T-helper 2 cell treated with Interferon-gamma antibody and Interleukin-4, amounts not matched to agents 5 μg/mL and 100 μg/mL, for 36 hours (primary cell): ENCODE results near the gene HMCES.

Source experiments
- DNase-seq: peaks from one replicate; pipeline ENCODE4 v3.0.0; 2021; ENCODE audit warnings: low spot score
- H3K27ac Mint-ChIP-seq: one replicate; pipeline ENCODE4 v1.8.0; 2021; ENCODE audit warnings: mild to moderate bottlenecking, mixed read lengths
- H3K27me3 Mint-ChIP-seq: one replicate; pipeline ENCODE4 v1.8.0; 2021; ENCODE audit warnings: low read depth, mixed read lengths
- H3K36me3 Mint-ChIP-seq: one replicate; pipeline ENCODE4 v1.8.0; 2021; ENCODE audit warnings: low read depth, mixed read lengths
- H3K4me1 Mint-ChIP-seq: one replicate; pipeline ENCODE4 v1.8.0; 2021; ENCODE audit warnings: low read depth, mixed read lengths
- H3K4me3 Mint-ChIP-seq: one replicate; pipeline ENCODE4 v1.8.0; 2022; ENCODE audit warnings: mild to moderate bottlenecking, moderate library complexity, mixed read lengths
- H3K9me3 Mint-ChIP-seq: one replicate; pipeline ENCODE4 v1.8.0; 2021; ENCODE audit warnings: mixed read lengths

HMCES gene

GRCh38 chr3:129304146-129304961, 25.7 kb downstream of the HMCES start:
- peak overlapping the region; percentile 26 for H3K4me3 Mint-ChIP-seq
- H3K36me3 Mint-ChIP-seq = peaks cover 30% of the 10 kb centered on the region
- peaks cover 22% of the 10 kb centered on the region for H3K4me1 Mint-ChIP-seq
- DNase-seq = no peak
- no peaks in the 10 kb centered on the region for H3K9me3 Mint-ChIP-seq
- no peaks in the 10 kb centered on the region for H3K27me3 Mint-ChIP-seq
- H3K27ac Mint-ChIP-seq = peak overlapping the region; percentile 71

- peaks cover 30% of the 10 kb centered on the region for H3K36me3 Mint-ChIP-seq
- no peaks in the 10 kb centered on the region for H3K9me3 Mint-ChIP-seq
- H3K27ac Mint-ChIP-seq = peak overlapping the region; percentile 71
- DNase-seq = no peak
- H3K4me1 Mint-ChIP-seq = peaks cover 22% of the 10 kb centered on the region
- H3K27me3 Mint-ChIP-seq = no peaks in the 10 kb centered on the region
- no peak overlapping the region for H3K4me3 Mint-ChIP-seq
Observed at GRCh38 chr3:129304962-129305222, 26.2 kb downstream of the HMCES start.

DNA sequence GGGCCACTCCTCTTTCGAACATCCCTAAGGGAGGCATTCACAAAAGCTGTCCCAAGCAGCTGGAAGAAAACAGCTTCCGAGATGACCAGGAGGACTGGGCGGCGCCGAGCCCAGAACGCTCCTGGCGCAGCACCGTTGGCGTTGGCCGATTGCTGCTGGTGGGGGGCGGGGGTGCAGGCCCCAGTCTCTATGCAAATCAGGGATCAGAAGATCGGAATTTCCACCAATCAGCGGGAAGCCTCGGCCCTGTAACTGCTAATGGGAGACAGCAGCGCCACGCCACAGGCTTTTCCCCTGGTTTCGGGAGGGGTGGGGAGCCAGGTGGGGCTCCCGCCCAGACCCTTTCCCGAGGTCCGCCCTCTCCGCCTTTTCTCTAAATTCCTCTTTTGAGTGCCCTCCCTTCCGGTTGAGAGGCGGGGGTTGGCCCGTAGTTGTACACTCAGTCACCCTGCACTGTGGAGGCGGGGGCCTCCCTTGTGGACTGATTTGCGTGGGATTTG, 27.0 kb downstream of the HMCES start:
- peak overlapping the region; percentile 36 for H3K4me3 Mint-ChIP-seq
- peak overlapping the region; percentile 41 for H3K27ac Mint-ChIP-seq
- peaks cover 30% of the 10 kb centered on the region for H3K36me3 Mint-ChIP-seq
- peak; percentile 54 for DNase-seq
- peaks cover 22% of the 10 kb centered on the region for H3K4me1 Mint-ChIP-seq
- H3K27me3 Mint-ChIP-seq = no peaks in the 10 kb centered on the region
- H3K9me3 Mint-ChIP-seq = no peaks in the 10 kb centered on the region

DNA sequence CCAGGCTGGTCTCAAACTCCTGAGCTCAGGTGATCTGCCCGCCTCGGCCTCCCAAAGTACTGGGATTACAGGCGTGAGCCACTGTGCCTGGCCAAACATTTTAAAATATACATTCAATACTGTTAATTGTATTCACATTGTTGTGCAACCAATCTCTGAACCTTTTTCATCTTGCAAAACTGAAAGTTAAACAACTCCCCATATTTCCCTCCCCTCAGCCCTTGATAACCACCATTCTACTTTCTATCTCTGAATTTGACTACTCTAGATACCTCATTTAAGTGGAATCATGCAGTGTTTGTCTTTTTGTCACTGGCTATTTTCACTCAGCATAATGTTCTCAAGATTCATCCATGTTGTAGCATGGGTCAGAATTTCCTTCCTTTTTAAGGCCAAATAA, 30.0 kb downstream of the HMCES start:
- DNase-seq = no peak
- peak overlapping the region; percentile 2 for H3K27ac Mint-ChIP-seq
- H3K36me3 Mint-ChIP-seq = peaks cover 24% of the 10 kb centered on the region
- H3K27me3 Mint-ChIP-seq = no peaks in the 10 kb centered on the region
- H3K9me3 Mint-ChIP-seq = no peaks in the 10 kb centered on the region
- no peak overlapping the region for H3K4me3 Mint-ChIP-seq
- peaks cover 36% of the 10 kb centered on the region for H3K4me1 Mint-ChIP-seq

GRCh38 chr3:129310111-129311011, 31.7 kb downstream of the HMCES start:
- Mint-ChIP-seq H3K36me3 (peaks cover 16% of the 10 kb centered on the region), H3K27ac (no peak overlapping the region), H3K4me3 (no peak overlapping the region), H3K27me3 (no peaks in the 10 kb centered on the region), H3K9me3 (no peaks in the 10 kb centered on the region), H3K4me1 (peaks cover 31% of the 10 kb centered on the region)
- no peak for DNase-seq

DNA sequence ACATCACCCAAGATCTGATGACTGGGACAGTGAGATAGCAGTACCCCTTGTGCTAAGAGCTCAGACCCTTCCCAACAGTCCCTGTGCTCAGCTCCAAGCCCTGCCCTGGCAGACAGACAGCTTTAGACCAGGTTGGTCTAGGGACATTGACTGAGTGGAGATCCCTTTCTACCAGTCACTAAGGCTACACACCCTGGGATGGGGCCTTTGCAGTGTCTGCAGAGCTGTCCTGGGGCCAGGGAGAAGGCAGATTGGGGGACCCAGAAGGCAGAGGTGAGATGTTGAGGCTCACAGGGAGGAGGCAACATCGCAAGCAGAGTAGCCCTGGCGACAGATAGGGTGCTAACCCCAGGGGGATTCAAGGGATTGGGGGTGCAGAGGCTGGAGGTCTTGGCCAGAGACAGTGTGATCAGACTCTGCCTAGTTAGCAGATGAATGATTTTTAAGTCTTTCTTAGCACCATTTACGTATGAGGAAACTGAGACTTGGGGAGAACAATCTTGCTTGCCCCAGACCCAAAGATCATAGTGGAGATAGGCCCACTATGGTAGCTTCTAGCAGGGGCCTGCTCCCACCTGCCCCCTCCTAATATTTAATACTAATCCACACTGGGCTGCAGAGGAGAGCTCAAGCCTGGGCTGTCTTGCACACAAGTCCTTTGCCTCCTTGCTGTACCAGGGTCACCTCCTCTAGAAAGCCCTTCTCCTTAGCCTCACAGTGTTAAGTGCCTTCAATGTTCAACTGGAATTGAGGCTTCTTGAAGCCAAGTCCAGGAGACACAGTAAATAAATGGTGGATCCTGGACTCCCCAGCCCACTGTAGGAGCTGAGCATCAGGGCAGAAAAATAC, 32.6 kb downstream of the HMCES start:
- H3K27me3 Mint-ChIP-seq = peaks cover 2% of the 10 kb centered on the region
- no peak overlapping the region for H3K4me3 Mint-ChIP-seq
- H3K9me3 Mint-ChIP-seq = no peaks in the 10 kb centered on the region
- H3K4me1 Mint-ChIP-seq = peaks cover 26% of the 10 kb centered on the region
- peaks cover 12% of the 10 kb centered on the region for H3K36me3 Mint-ChIP-seq
- DNase-seq = no peak
- H3K27ac Mint-ChIP-seq = no peak overlapping the region

- Mint-ChIP-seq H3K9me3 (no peaks in the 10 kb centered on the region), H3K36me3 (peaks cover 7% of the 10 kb centered on the region), H3K27me3 (peaks cover 2% of the 10 kb centered on the region), H3K27ac (peak overlapping the region; percentile 53), H3K4me3 (peak overlapping the region; percentile 4), H3K4me1 (peaks cover 27% of the 10 kb centered on the region)
- no peak for DNase-seq
Observed at GRCh38 chr3:129312021-129312639, 33.5 kb downstream of the HMCES start.

GRCh38 chr3:129312671-129313414, 34.2 kb downstream of the HMCES start:
- Mint-ChIP-seq H3K4me1 (peaks cover 29% of the 10 kb centered on the region), H3K27me3 (peaks cover 2% of the 10 kb centered on the region), H3K4me3 (peak overlapping the region; percentile 28), H3K9me3 (no peaks in the 10 kb centered on the region), H3K36me3 (peaks cover 7% of the 10 kb centered on the region), H3K27ac (peak overlapping the region; percentile 88)
- DNase-seq = no peak

DNA sequence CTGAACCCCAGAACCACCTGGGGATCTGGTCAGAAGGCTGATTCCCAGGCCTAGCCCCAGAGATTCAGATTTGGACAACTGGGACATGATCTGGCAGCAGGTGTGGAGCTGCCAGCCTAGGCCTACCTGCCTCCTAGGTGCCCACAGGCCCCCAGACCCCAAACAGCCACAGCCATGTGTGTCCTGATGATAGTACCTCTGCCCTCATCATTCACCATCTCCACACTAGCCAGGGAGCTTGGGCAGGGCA, 34.7 kb downstream of the HMCES start:
- H3K9me3 Mint-ChIP-seq = no peaks in the 10 kb centered on the region
- peaks cover 7% of the 10 kb centered on the region for H3K36me3 Mint-ChIP-seq
- H3K4me3 Mint-ChIP-seq = peak overlapping the region; percentile 97
- no peak for DNase-seq
- H3K4me1 Mint-ChIP-seq = peaks cover 29% of the 10 kb centered on the region
- H3K27ac Mint-ChIP-seq = peak overlapping the region; percentile 88
- H3K27me3 Mint-ChIP-seq = peaks cover 2% of the 10 kb centered on the region

DNA sequence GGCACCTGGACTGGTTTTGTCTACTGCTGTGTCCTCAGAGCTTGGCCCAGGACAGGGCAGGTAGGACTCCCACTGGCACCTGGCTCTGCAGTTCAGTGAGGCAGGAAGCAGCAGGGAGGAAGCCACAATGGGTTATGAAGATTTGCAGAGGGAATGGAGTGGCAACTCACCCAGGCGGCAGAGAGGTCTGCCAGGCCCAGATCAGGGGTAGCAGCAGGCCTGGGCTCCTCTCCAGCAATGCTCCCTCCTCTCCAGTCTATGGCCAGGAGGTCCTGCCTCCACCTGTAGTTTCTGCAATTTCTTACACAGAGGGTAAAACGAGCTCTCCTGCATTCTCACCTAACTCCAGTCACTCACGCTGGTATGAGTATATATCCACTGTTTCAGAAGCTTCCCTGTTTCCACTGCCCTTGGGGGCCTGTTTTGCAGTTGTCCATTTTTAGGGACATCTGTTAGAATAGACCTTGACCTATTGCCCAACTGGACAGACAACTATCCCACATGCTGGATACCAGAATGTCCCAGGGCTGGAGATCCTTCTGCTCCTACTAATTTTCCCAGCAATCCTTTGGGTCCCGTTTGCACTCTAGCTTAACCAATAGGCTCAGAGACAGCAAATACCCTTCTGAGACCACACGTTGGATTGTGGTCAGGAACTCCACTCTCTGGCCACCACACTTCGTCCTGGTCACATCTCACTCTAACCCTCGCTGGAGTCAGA, 35.2 kb downstream of the HMCES start:
- H3K27ac Mint-ChIP-seq = peak overlapping the region; percentile 88
- H3K9me3 Mint-ChIP-seq = no peaks in the 10 kb centered on the region
- no peak for DNase-seq
- peak overlapping the region; percentile 97 for H3K4me3 Mint-ChIP-seq
- peaks cover 26% of the 10 kb centered on the region for H3K4me1 Mint-ChIP-seq
- peaks cover 7% of the 10 kb centered on the region for H3K36me3 Mint-ChIP-seq
- H3K27me3 Mint-ChIP-seq = peaks cover 2% of the 10 kb centered on the region

DNA sequence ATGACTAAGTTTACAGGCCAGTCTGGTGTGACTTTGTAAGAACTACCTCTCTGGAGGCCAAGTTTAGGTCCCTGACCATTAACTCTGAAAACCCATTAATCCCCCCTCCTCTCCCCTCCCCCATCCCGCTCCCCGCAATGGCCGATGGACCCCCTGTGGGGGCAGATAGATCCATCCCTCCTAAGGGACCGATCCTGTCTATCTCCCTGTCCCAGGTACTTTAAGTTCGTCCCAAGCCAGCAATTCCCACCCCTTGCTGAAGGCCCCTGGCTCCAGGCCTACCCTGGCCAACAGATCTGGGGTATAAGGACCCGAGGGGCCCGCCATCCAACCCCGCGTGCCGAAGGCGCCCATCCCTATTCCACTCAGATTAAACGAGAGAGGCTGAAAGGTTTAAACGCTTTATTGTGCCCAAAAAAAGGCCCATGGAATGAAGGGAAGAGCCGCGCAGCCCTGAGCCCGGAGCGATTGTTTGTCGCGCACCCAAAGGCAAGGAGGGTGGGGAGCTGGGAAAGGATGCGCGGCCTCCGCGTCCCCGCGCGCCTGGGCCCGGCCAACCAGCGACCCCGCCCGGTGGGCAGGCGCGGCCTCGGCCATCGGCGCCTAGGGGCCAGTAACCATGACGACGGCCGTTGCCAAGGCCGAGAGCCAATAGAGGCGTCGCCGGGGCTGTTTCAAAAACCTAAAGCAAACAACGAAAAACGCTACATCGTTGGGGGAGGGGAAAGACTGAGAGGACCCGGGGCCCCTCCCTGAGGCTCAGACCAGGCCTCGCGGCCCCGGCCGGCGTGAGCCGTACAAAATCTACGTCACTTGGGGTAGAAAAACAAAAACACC, 35.9 kb downstream of the HMCES start:
- Mint-ChIP-seq H3K27ac (peak overlapping the region; percentile 88), H3K27me3 (peaks cover 2% of the 10 kb centered on the region), H3K4me3 (peak overlapping the region; percentile 97), H3K4me1 (peaks cover 25% of the 10 kb centered on the region), H3K36me3 (peaks cover 7% of the 10 kb centered on the region), H3K9me3 (no peaks in the 10 kb centered on the region)
- peak; percentile 80 for DNase-seq
